Superior temporal gyrus (tissue), 1 donor: Measurements from ENCODE around the gene CDH13.

Experiments used
- DNase-seq: peaks from one replicate; pipeline ENCODE4 v3.0.0-alpha.2; 2016; ENCODE audit errors: extremely low spot score

The CDH13 gene

GRCh38 chr16:83742124-83742899 lies 1115.5 kb downstream of the CDH13 start:
- peak; percentile 56 for DNase-seq

GRCh38 chr16:83743241-83743640 lies 1116.5 kb downstream of the CDH13 start:
- peak; percentile 69 for DNase-seq

- DNase-seq = no peak
Measured at GRCh38 chr16:83743720-83744119, 1117.0 kb downstream of the CDH13 start.

GRCh38 chr16:83744441-83744981 lies 1117.7 kb downstream of the CDH13 start:
- peak; percentile 47 for DNase-seq

GRCh38 chr16:83746611-83747010 lies 1119.8 kb downstream of the CDH13 start:
- no peak for DNase-seq

- DNase-seq = no peak
Measured at GRCh38 chr16:83747936-83748335, 1121.2 kb downstream of the CDH13 start.

- no peak for DNase-seq
Measured at GRCh38 chr16:83755391-83755790, 1128.6 kb downstream of the CDH13 start.

GRCh38 chr16:83762141-83762991 lies 1135.6 kb downstream of the CDH13 start:
- DNase-seq = peak; percentile 60

GRCh38 chr16:83762992-83763358 lies 1136.2 kb downstream of the CDH13 start:
- peak; percentile 56 for DNase-seq

- no peak for DNase-seq
Measured at GRCh38 chr16:83768986-83769385, 1142.2 kb downstream of the CDH13 start.

- no peak for DNase-seq
Measured at GRCh38 chr16:83769397-83770008, 1142.7 kb downstream of the CDH13 start.

- peak; percentile 64 for DNase-seq
Measured at GRCh38 chr16:83771306-83771942, 1144.7 kb downstream of the CDH13 start.

GRCh38 chr16:83772806-83773205 lies 1146.0 kb downstream of the CDH13 start:
- DNase-seq = peak; percentile 96

- DNase-seq = no peak
Measured at GRCh38 chr16:83774066-83774465, 1147.3 kb downstream of the CDH13 start.

- no peak for DNase-seq
Measured at GRCh38 chr16:83776944-83777343, 1150.2 kb downstream of the CDH13 start.

GRCh38 chr16:83779886-83780285 lies 1153.1 kb downstream of the CDH13 start:
- peak; percentile 73 for DNase-seq

GRCh38 chr16:83785455-83785854 lies 1158.7 kb downstream of the CDH13 start:
- DNase-seq = no peak

- no peak for DNase-seq
Measured at GRCh38 chr16:83789642-83790401, 1163.1 kb downstream of the CDH13 start.

GRCh38 chr16:83791916-83792315 lies 1165.1 kb downstream of the CDH13 start:
- DNase-seq = no peak

- DNase-seq = no peak
Measured at GRCh38 chr16:83792391-83792790, 1165.6 kb downstream of the CDH13 start.

GRCh38 chr16:83793179-83793578 lies 1166.4 kb downstream of the CDH13 start:
- no peak for DNase-seq
